Effector memory CD8-positive, alpha-beta T cell (primary cell): Measurements from ENCODE around the gene PLCB4.
"Not testable (repeated sequence)": the region's sequence is repeated elsewhere in the genome, so short reads cannot be mapped to it uniquely, and the experiment has no call there.

Experiments
- ATAC-seq: fragments of 150-1000 bp; cut with Tn5 transposase; replicated peaks from 2 replicates; pipeline ENCODE4 v1.10.0; 2021; ENCODE audit warnings: mild to moderate bottlenecking, moderate library complexity
- DNase-seq, 3 experiments: peaks; one replicate each; pipeline ENCODE4 v3.0.0; 2021
- H3K27ac Mint-ChIP-seq, 2 donors: one replicate each; pipeline ENCODE4 v1.8.0; 2022; ENCODE audit warnings: mild to moderate bottlenecking in 2 of 2, mixed read lengths in 2 of 2, moderate library complexity in 2 of 2
- H3K27me3 Mint-ChIP-seq, 2 donors: one replicate each; pipeline ENCODE4 v1.8.0; 2022; ENCODE audit warnings: mixed read lengths in 2 of 2
- H3K36me3 Mint-ChIP-seq: one replicate; pipeline ENCODE4 v1.8.0; 2022; ENCODE audit warnings: mild to moderate bottlenecking, moderate library complexity, mixed read lengths; ENCODE audit not compliant: insufficient read depth
- H3K4me1 Mint-ChIP-seq, 2 donors: one replicate each; pipeline ENCODE4 v1.8.0; 2022; ENCODE audit warnings: low read depth in 2 of 2, mixed read lengths in 2 of 2
- H3K4me3 Mint-ChIP-seq, 2 donors: one replicate each; pipeline ENCODE4 v1.8.0; 2022; ENCODE audit warnings: mild to moderate bottlenecking in 2 of 2, mixed read lengths in 2 of 2, moderate library complexity in 2 of 2
- H3K9me3 Mint-ChIP-seq, 2 donors: one replicate each; pipeline ENCODE4 v1.8.0; 2022; ENCODE audit warnings: mixed read lengths in 2 of 2

PLCB4 gene

GRCh38 chr20:9144643-9145042 is 75.8 kb downstream of the PLCB4 start:
- no peak overlapping the region for H3K4me3 Mint-ChIP-seq
- H3K4me1 Mint-ChIP-seq: no peaks in the 10 kb centered on the region
- no peak for ATAC-seq
- H3K36me3 Mint-ChIP-seq: no peaks in the 10 kb centered on the region
- H3K9me3 Mint-ChIP-seq: peaks cover 19 to 31% of the 10 kb centered on the region in 2 donors
- H3K27ac Mint-ChIP-seq: no peak overlapping the region
- no peak for DNase-seq
- H3K27me3 Mint-ChIP-seq: no peaks in the 10 kb centered on the region

GRCh38 chr20:9145142-9145541 is 76.3 kb downstream of the PLCB4 start:
- no peaks in the 10 kb centered on the region for H3K27me3 Mint-ChIP-seq
- no peak for ATAC-seq
- H3K4me1 Mint-ChIP-seq: no peaks in the 10 kb centered on the region
- no peak overlapping the region for H3K27ac Mint-ChIP-seq
- DNase-seq: no peak
- no peak overlapping the region for H3K4me3 Mint-ChIP-seq
- no peaks in the 10 kb centered on the region for H3K36me3 Mint-ChIP-seq
- H3K9me3 Mint-ChIP-seq: peaks cover 19 to 28% of the 10 kb centered on the region in 2 donors

GRCh38 chr20:9146649-9147048 is 77.8 kb downstream of the PLCB4 start:
- Mint-ChIP-seq H3K36me3 (no peaks in the 10 kb centered on the region), H3K9me3 (peaks cover 20 to 25% of the 10 kb centered on the region in 2 donors), H3K4me1 (no peaks in the 10 kb centered on the region), H3K4me3 (no peak overlapping the region), H3K27me3 (no peaks in the 10 kb centered on the region), H3K27ac (no peak overlapping the region)
- ATAC-seq (no peak), DNase-seq (no peak)

GRCh38 chr20:9147547-9148024 is 78.7 kb downstream of the PLCB4 start:
- ATAC-seq (no peak), DNase-seq (no peak)
- Mint-ChIP-seq H3K4me3 (no peak overlapping the region), H3K36me3 (no peaks in the 10 kb centered on the region), H3K27me3 (no peaks in the 10 kb centered on the region), H3K4me1 (no peaks in the 10 kb centered on the region), H3K9me3 (peaks cover 17 to 29% of the 10 kb centered on the region in 2 donors), H3K27ac (no peak overlapping the region)

GRCh38 chr20:9148291-9148690 is 79.4 kb downstream of the PLCB4 start:
- Mint-ChIP-seq H3K4me3 (no peak overlapping the region), H3K36me3 (no peaks in the 10 kb centered on the region), H3K27ac (no peak overlapping the region), H3K9me3 (peaks cover 13 to 25% of the 10 kb centered on the region in 2 donors), H3K4me1 (no peaks in the 10 kb centered on the region), H3K27me3 (no peaks in the 10 kb centered on the region)
- ATAC-seq (no peak), DNase-seq (no peak)

- no peak overlapping the region for H3K27ac Mint-ChIP-seq
- no peak for DNase-seq
- H3K36me3 Mint-ChIP-seq: no peaks in the 10 kb centered on the region
- no peaks in the 10 kb centered on the region for H3K27me3 Mint-ChIP-seq
- no peaks in the 10 kb centered on the region for H3K4me1 Mint-ChIP-seq
- no peak for ATAC-seq
- no peak overlapping the region for H3K4me3 Mint-ChIP-seq
- peaks cover 13 to 29% of the 10 kb centered on the region in 2 donors for H3K9me3 Mint-ChIP-seq
These were observed 80.2 kb downstream of the PLCB4 start for GRCh38 chr20:9149087-9149486.

- Mint-ChIP-seq H3K4me1 (no peaks in the 10 kb centered on the region), H3K4me3 (no peak overlapping the region), H3K9me3 (peaks cover 13 to 33% of the 10 kb centered on the region in 2 donors), H3K36me3 (no peaks in the 10 kb centered on the region), H3K27ac (no peak overlapping the region), H3K27me3 (no peaks in the 10 kb centered on the region)
- no peak for DNase-seq
- ATAC-seq: no peak
These were observed 80.9 kb downstream of the PLCB4 start for GRCh38 chr20:9149796-9150195.

- Mint-ChIP-seq H3K27me3 (no peaks in the 10 kb centered on the region), H3K4me3 (no peak overlapping the region), H3K4me1 (no peaks in the 10 kb centered on the region), H3K27ac (no peak overlapping the region), H3K9me3 (peaks cover 13 to 41% of the 10 kb centered on the region in 2 donors), H3K36me3 (no peaks in the 10 kb centered on the region)
- DNase-seq (no peak), ATAC-seq (no peak)
These were observed 81.8 kb downstream of the PLCB4 start for GRCh38 chr20:9150679-9151078.

GRCh38 chr20:9152139-9152538 is 83.3 kb downstream of the PLCB4 start:
- H3K4me3 Mint-ChIP-seq, DNase-seq, H3K27me3 Mint-ChIP-seq, H3K36me3 Mint-ChIP-seq, H3K4me1 Mint-ChIP-seq, ATAC-seq, H3K27ac Mint-ChIP-seq: not testable (repeated sequence)
- peaks cover 11 to 34% of the 10 kb centered on the region in 2 donors for H3K9me3 Mint-ChIP-seq

- Mint-ChIP-seq H3K27me3 (no peaks in the 10 kb centered on the region), H3K4me1 (no peaks in the 10 kb centered on the region), H3K9me3 (peaks cover 7 to 34% of the 10 kb centered on the region in 2 donors), H3K36me3 (no peaks in the 10 kb centered on the region), H3K27ac (no peak overlapping the region), H3K4me3 (no peak overlapping the region)
- ATAC-seq (no peak), DNase-seq (no peak)
These were observed 85.7 kb downstream of the PLCB4 start for GRCh38 chr20:9154464-9155024.

- DNase-seq: no peak
These were observed 87.8 kb downstream of the PLCB4 start for GRCh38 chr20:9156529-9157280.

GRCh38 chr20:9160331-9160730 is 91.4 kb downstream of the PLCB4 start:
- H3K27me3 Mint-ChIP-seq: no peaks in the 10 kb centered on the region
- H3K4me3 Mint-ChIP-seq: no peak overlapping the region
- no peaks in the 10 kb centered on the region for H3K36me3 Mint-ChIP-seq
- no peaks in the 10 kb centered on the region for H3K4me1 Mint-ChIP-seq
- DNase-seq (no peak), ATAC-seq (no peak)
- no peak overlapping the region for H3K27ac Mint-ChIP-seq
- peaks cover 0 to 8% of the 10 kb centered on the region in 2 donors for H3K9me3 Mint-ChIP-seq

More at GRCh38 chr20:9156529-9157280, 87.8 kb downstream of the PLCB4 start:
- no peaks in the 10 kb centered on the region for H3K36me3 Mint-ChIP-seq
- no peak overlapping the region for H3K27ac Mint-ChIP-seq
- H3K4me1 Mint-ChIP-seq: no peaks in the 10 kb centered on the region
- no peaks in the 10 kb centered on the region for H3K27me3 Mint-ChIP-seq
- H3K4me3 Mint-ChIP-seq: no peak overlapping the region
- peaks cover 4 to 29% of the 10 kb centered on the region in 2 donors for H3K9me3 Mint-ChIP-seq
- ATAC-seq: no peak

GRCh38 chr20:9160757-9161156 is 91.9 kb downstream of the PLCB4 start:
- Mint-ChIP-seq H3K9me3 (peaks cover 0 to 3% of the 10 kb centered on the region in 2 donors), H3K4me1 (no peaks in the 10 kb centered on the region), H3K36me3 (no peaks in the 10 kb centered on the region), H3K27me3 (no peaks in the 10 kb centered on the region), H3K27ac (no peak overlapping the region), H3K4me3 (no peak overlapping the region)
- DNase-seq (no peak), ATAC-seq (no peak)

- Mint-ChIP-seq H3K4me3 (no peak overlapping the region), H3K36me3 (no peaks in the 10 kb centered on the region), H3K27ac (no peak overlapping the region), H3K9me3 (no peaks in the 10 kb centered on the region), H3K4me1 (no peaks in the 10 kb centered on the region), H3K27me3 (no peaks in the 10 kb centered on the region)
- DNase-seq (no peak), ATAC-seq (no peak)
These were observed 92.4 kb downstream of the PLCB4 start for GRCh38 chr20:9161311-9161710.
